ENCODE measurements around the gene DSCAML1. TPM values are rescaled to one million over a fixed set of nuclear protein-coding genes. Genes with fewer than 3 reads are reported as not detected.

Gene DSCAML1
- total RNA-seq, 2 experiments from 2014 or later: not detected

DNA sequence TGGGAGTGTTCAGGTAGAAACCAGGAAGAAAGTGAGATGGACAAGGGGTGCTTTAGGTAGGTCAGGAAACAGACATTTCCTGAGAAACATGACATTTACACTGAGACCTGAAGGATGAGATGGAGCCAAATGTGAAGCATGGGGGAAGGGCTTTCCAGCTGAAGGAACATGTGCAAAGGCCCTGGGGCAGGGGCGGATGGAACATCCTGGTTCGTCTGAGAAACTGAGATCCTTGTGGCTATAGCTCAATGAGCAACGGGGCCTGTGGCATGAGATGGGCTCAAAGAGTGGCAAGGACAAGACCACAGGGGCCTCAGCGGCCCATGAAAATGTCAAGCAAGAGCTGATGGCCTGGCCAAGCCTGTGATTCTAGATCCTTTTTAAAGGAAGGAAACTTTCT is 127.4 kb downstream of the DSCAML1 start:
- Histone ChIP-seq H3K9me3 (ENCODE audit: low read length) (no peaks in the 10 kb centered on the region), H3K4me2 (ENCODE audit: low read length) (no peak overlapping the region), H3K36me3 (ENCODE audit: insufficient read depth, low read length) (no peaks in the 10 kb centered on the region), H4K20me1 (ENCODE audit: insufficient read depth, low read length) (no peaks in the 10 kb centered on the region), H3K4me3 (ENCODE audit: low read depth, low read length, poor library complexity, severe bottlenecking) (no peak overlapping the region), H3K4me1 (ENCODE audit: insufficient read depth, low read length, poor library complexity, severe bottlenecking) (no peaks in the 10 kb centered on the region), H3K27ac (ENCODE audit: low read depth, low read length, poor library complexity, severe bottlenecking) (no peak overlapping the region), H3K79me2 (ENCODE audit: insufficient read depth, low read depth, low read length) (no peaks in the 10 kb centered on the region), H2AFZ (ENCODE audit: low read length) (no peak overlapping the region), H3K9me2 (ENCODE audit: insufficient read depth, low read length) (no peaks in the 10 kb centered on the region)
- intact Hi-C loops (cut with micrococcal nuclease; ENCODE audit: unreplicated experiment): no loop called here
- TF ChIP-seq EZH2phosphoT487 (IDR thresholded peaks at IDR 0.05; ENCODE audit: borderline replicate concordance, low read depth, low read length): no peak
- TF ChIP-seq, protein P1, sequence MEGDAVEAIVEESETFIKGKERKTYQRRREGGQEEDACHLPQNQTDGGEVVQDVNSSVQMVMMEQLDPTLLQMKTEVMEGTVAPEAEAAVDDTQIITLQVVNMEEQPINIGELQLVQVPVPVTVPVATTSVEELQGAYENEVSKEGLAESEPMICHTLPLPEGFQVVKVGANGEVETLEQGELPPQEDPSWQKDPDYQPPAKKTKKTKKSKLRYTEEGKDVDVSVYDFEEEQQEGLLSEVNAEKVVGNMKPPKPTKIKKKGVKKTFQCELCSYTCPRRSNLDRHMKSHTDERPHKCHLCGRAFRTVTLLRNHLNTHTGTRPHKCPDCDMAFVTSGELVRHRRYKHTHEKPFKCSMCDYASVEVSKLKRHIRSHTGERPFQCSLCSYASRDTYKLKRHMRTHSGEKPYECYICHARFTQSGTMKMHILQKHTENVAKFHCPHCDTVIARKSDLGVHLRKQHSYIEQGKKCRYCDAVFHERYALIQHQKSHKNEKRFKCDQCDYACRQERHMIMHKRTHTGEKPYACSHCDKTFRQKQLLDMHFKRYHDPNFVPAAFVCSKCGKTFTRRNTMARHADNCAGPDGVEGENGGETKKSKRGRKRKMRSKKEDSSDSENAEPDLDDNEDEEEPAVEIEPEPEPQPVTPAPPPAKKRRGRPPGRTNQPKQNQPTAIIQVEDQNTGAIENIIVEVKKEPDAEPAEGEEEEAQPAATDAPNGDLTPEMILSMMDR (conservative IDR thresholded peaks at IDR 0.05; ENCODE audit: low read length): no peak
- DNase-seq (ENCODE audit: low spot score): no peak
- no TSS peak for BruUV-seq (replicated peaks)
- ChIA-PET CTCF (ENCODE audit: unreplicated experiment) (no interaction called here), POLR2A (no interaction called here)

- Histone ChIP-seq H3K27ac (ENCODE audit: low read depth, low read length, poor library complexity, severe bottlenecking) (no peak overlapping the region), H4K20me1 (ENCODE audit: insufficient read depth, low read length) (no peaks in the 10 kb centered on the region), H2AFZ (ENCODE audit: low read length) (no peak overlapping the region), H3K9me3 (ENCODE audit: low read length) (no peaks in the 10 kb centered on the region), H3K79me2 (ENCODE audit: insufficient read depth, low read depth, low read length) (no peaks in the 10 kb centered on the region), H3K9me2 (ENCODE audit: insufficient read depth, low read length) (no peaks in the 10 kb centered on the region), H3K4me1 (ENCODE audit: insufficient read depth, low read length, poor library complexity, severe bottlenecking) (no peaks in the 10 kb centered on the region), H3K36me3 (ENCODE audit: insufficient read depth, low read length) (no peaks in the 10 kb centered on the region), H3K4me3 (ENCODE audit: low read depth, low read length, poor library complexity, severe bottlenecking) (no peak overlapping the region), H3K4me2 (ENCODE audit: low read length) (no peak overlapping the region)
- DNase-seq (ENCODE audit: low spot score): no peak
- ChIA-PET POLR2A (no interaction called here), CTCF (ENCODE audit: unreplicated experiment) (no interaction called here)
- TF ChIP-seq, protein P1 (conservative IDR thresholded peaks at IDR 0.05; ENCODE audit: low read length): no peak
- TF ChIP-seq EZH2phosphoT487 (IDR thresholded peaks at IDR 0.05; ENCODE audit: borderline replicate concordance, low read depth, low read length): no peak
- intact Hi-C loops (cut with micrococcal nuclease; ENCODE audit: unreplicated experiment): no loop called here
- BruUV-seq (replicated peaks): no TSS peak
Observed at GRCh38 chr11:117669062-117669461, 128.0 kb downstream of the DSCAML1 start.

- ChIA-PET CTCF (ENCODE audit: unreplicated experiment) (no interaction called here), POLR2A (no interaction called here)
- intact Hi-C loops (cut with micrococcal nuclease; ENCODE audit: unreplicated experiment): no loop called here
- H3K36me3 ChIP-seq (ENCODE audit: insufficient read depth, low read length): no peaks in the 10 kb centered on the region
- no peaks in the 10 kb centered on the region for H3K4me1 ChIP-seq (ENCODE audit: insufficient read depth, low read length, poor library complexity, severe bottlenecking)
- no peak overlapping the region for H3K27ac ChIP-seq (ENCODE audit: low read depth, low read length, poor library complexity, severe bottlenecking)
- no peak overlapping the region for H3K4me3 ChIP-seq (ENCODE audit: low read depth, low read length, poor library complexity, severe bottlenecking)
- no peaks in the 10 kb centered on the region for H3K9me2 ChIP-seq (ENCODE audit: insufficient read depth, low read length)
- BruUV-seq (replicated peaks): no TSS peak
- no peak for DNase-seq (ENCODE audit: low spot score)
- TF ChIP-seq EZH2phosphoT487 (IDR thresholded peaks at IDR 0.05; ENCODE audit: borderline replicate concordance, low read depth, low read length): no peak
- TF ChIP-seq, protein P1 (conservative IDR thresholded peaks at IDR 0.05; ENCODE audit: low read length): no peak
- no peaks in the 10 kb centered on the region for H3K9me3 ChIP-seq (ENCODE audit: low read length)
- H3K79me2 ChIP-seq (ENCODE audit: insufficient read depth, low read depth, low read length): no peaks in the 10 kb centered on the region
- H2AFZ ChIP-seq (ENCODE audit: low read length): no peak overlapping the region
- no peak overlapping the region for H3K4me2 ChIP-seq (ENCODE audit: low read length)
- no peaks in the 10 kb centered on the region for H4K20me1 ChIP-seq (ENCODE audit: insufficient read depth, low read length)
Observed at GRCh38 chr11:117668321-117668751, 128.7 kb downstream of the DSCAML1 start.

All from OCI-LY7 (cell line).